H1 (cell line): ENCODE results near the gene MC5R. TPM values are rescaled to one million over a fixed set of nuclear protein-coding genes. Genes with fewer than 3 reads are reported as not detected.

Experiments
- CTCF ChIA-PET: fragments of 300-600 bp; sonication (Branson Sonifier 250); formaldehyde crosslinking; loops from one replicate; lab custom pipeline; 2021; ENCODE audit not compliant: partially characterized antibody; lab: Charles Lee
- POLR2A ChIA-PET: fragments of 300-600 bp; sonication (Branson Sonifier 250); formaldehyde crosslinking; loops from one replicate; lab custom pipeline; 2021; ENCODE audit warnings: inconsistent platforms; ENCODE audit not compliant: partially characterized antibody; lab: Charles Lee
- DNase-seq, 2 experiments: peaks; one replicate each; pipeline versions ENCODE4 v3.0.0 to v3.0.0-alpha.2; 2010 to 2022; ENCODE audit warnings: low spot score in 2 of 2, low read depth in 1 of 2, mixed read lengths in 1 of 2
- FAIRE-seq: peaks from 2 replicates; lab custom pipeline; 2011; peaks lifted over from hg19 to GRCh38; lab: Jason Lieb, UNC
- H2AFZ ChIP-seq: 2 replicates; pipeline ENCODE4 v1.8.1; 2012; ENCODE audit warnings: low read length, inconsistent platforms
- H2AK5ac ChIP-seq: 2 replicates; pipeline ENCODE4 v1.6.1; 2013; ENCODE audit warnings: low read depth, low read length
- H2BK120ac ChIP-seq: replicated peaks from 2 replicates; pipeline ENCODE3; 2013; ENCODE audit warnings: low read depth, low read length, inconsistent platforms
- H2BK12ac ChIP-seq: 2 replicates; pipeline ENCODE4 v1.6.1; 2013; ENCODE audit warnings: low read depth, low read length
- H2BK15ac ChIP-seq: 2 replicates; pipeline ENCODE4 v1.6.1; 2013; ENCODE audit warnings: low read length
- H2BK20ac ChIP-seq: 2 replicates; pipeline ENCODE4 v1.6.1; 2013; ENCODE audit warnings: low read length
- H2BK5ac ChIP-seq: 2 replicates; pipeline ENCODE4 v1.6.1; 2013; ENCODE audit warnings: low read depth, low read length
- H3K14ac ChIP-seq: 2 replicates; pipeline ENCODE4 v1.6.1; 2013; ENCODE audit warnings: inconsistent platforms; ENCODE audit not compliant: insufficient read length
- H3K18ac ChIP-seq: 2 replicates; pipeline ENCODE4 v1.6.1; 2013; ENCODE audit warnings: low read length; ENCODE audit errors: extremely low read depth
- H3K23ac ChIP-seq: 2 replicates; pipeline ENCODE4 v1.6.1; 2013; ENCODE audit warnings: inconsistent platforms; ENCODE audit not compliant: insufficient read length
- H3K23me2 ChIP-seq: 2 replicates; pipeline ENCODE4 v1.6.1; 2013; ENCODE audit warnings: low read depth, low read length
- H3K27ac ChIP-seq: 2 replicates; pipeline ENCODE4 v1.6.1; 2011; ENCODE audit warnings: low read depth, low read length, inconsistent platforms
- H3K27me3 ChIP-seq, 4 experiments: replicated peaks in 1 of 4; 1 replicate in 1 of 4; 2 replicates in 3 of 4; pipeline versions ENCODE4 v1.6.1 to v1.8.1; 2011 to 2013; ENCODE audit warnings: low read length in 3 of 4, mild to moderate bottlenecking in 3 of 4, inconsistent platforms in 2 of 4, mixed read lengths in 2 of 4, moderate library complexity in 1 of 4; ENCODE audit not compliant: control insufficient read depth in 3 of 4, insufficient read depth in 3 of 4; ENCODE audit errors: extremely low read depth in 1 of 4
- H3K36me3 ChIP-seq, 4 experiments: 2 replicates each; pipeline versions ENCODE4 v1.6.1 to v1.8.1; 2011 to 2013; ENCODE audit warnings: mild to moderate bottlenecking in 4 of 4, low read length in 3 of 4, moderate library complexity in 2 of 4, control low read depth in 1 of 4, inconsistent platforms in 1 of 4; ENCODE audit not compliant: insufficient read depth in 4 of 4, control insufficient read depth in 2 of 4
- H3K4ac ChIP-seq: replicated peaks from 2 replicates; pipeline ENCODE3; 2013; ENCODE audit warnings: low read length, low read depth, mixed read lengths, inconsistent platforms; ENCODE audit not compliant: insufficient read length
- H3K4me1 ChIP-seq, 4 experiments: replicated peaks in 1 of 4; 1 replicate in 1 of 4; 2 replicates in 3 of 4; pipeline versions ENCODE4 v1.6.1 to v1.8.1; 2011 to 2013; ENCODE audit warnings: low read length in 3 of 4, inconsistent platforms in 2 of 4, mixed read lengths in 1 of 4; ENCODE audit not compliant: insufficient read depth in 4 of 4, control insufficient read depth in 3 of 4
- H3K4me2 ChIP-seq, 2 experiments: 2 replicates each; pipeline versions ENCODE4 v1.6.1 to v1.8.1; 2011 to 2013; ENCODE audit warnings: low read depth in 2 of 2, low read length in 2 of 2, control low read depth in 1 of 2, inconsistent platforms in 1 of 2, mild to moderate bottlenecking in 1 of 2; ENCODE audit not compliant: insufficient read depth in 1 of 2
- H3K4me3 ChIP-seq, 4 experiments: fragments of 200-600, 300-600 bp in 1 of 4; sonication (generic), shearing (Covaris generic), sonication (Bioruptor Twin) in 1 of 4; 2 replicates each; pipeline versions ENCODE4 v1.5.1 to v1.8.1; 2011 to 2016; ENCODE audit warnings: low read length in 4 of 4, low read depth in 3 of 4, control low read depth in 2 of 4, inconsistent platforms in 2 of 4, mild to moderate bottlenecking in 2 of 4, mixed read lengths in 1 of 4, moderate library complexity in 1 of 4; ENCODE audit not compliant: insufficient read depth in 2 of 4; ENCODE audit errors: extremely low read depth in 1 of 4
- H3K56ac ChIP-seq: replicated peaks from 2 replicates; pipeline ENCODE3; 2013; ENCODE audit warnings: low read depth, mild to moderate bottlenecking, mixed read lengths, low read length, inconsistent platforms; ENCODE audit not compliant: insufficient read length
- H3K79me1 ChIP-seq: 2 replicates; pipeline ENCODE4 v1.6.1; 2013; ENCODE audit warnings: low read depth, low read length, control low read depth
- H3K79me2 ChIP-seq, 2 experiments: 2 replicates each; pipeline versions ENCODE4 v1.6.1 to v1.8.1; 2012 to 2013; ENCODE audit warnings: low read length in 2 of 2, mild to moderate bottlenecking in 2 of 2, inconsistent platforms in 1 of 2; ENCODE audit not compliant: insufficient read depth in 2 of 2, control insufficient read depth in 1 of 2
- H3K9ac ChIP-seq, 4 experiments: replicated peaks in 1 of 4; 1 replicate in 1 of 4; 2 replicates in 3 of 4; pipeline versions ENCODE4 v1.6.1 to v1.8.1; 2011 to 2013; ENCODE audit warnings: low read depth in 3 of 4, low read length in 3 of 4, control low read depth in 2 of 4, mild to moderate bottlenecking in 2 of 4, moderate library complexity in 2 of 4, inconsistent platforms in 1 of 4; ENCODE audit errors: extremely low read depth in 1 of 4
- H3K9me3 ChIP-seq, 2 experiments: 2 replicates each; pipeline versions ENCODE4 v1.6.1 to v1.8.1; 2012 to 2013; ENCODE audit warnings: mild to moderate bottlenecking in 2 of 2, moderate library complexity in 2 of 2, control low read depth in 1 of 2, inconsistent platforms in 1 of 2, low read depth in 1 of 2, low read length in 1 of 2, mixed read lengths in 1 of 2; ENCODE audit not compliant: insufficient read depth in 2 of 2
- H4K20me1 ChIP-seq, 2 experiments: replicated peaks in 1 of 2; 2 replicates each; pipeline versions ENCODE3 to v1.8.1; 2011 to 2013; ENCODE audit warnings: inconsistent platforms in 2 of 2, low read length in 2 of 2, mild to moderate bottlenecking in 1 of 2; ENCODE audit not compliant: insufficient read depth in 2 of 2, control insufficient read depth in 1 of 2
- H4K5ac ChIP-seq: 2 replicates; pipeline ENCODE4 v1.6.1; 2013; ENCODE audit warnings: low read length, low read depth, mixed read lengths, inconsistent platforms; ENCODE audit not compliant: insufficient read length
- H4K8ac ChIP-seq: 2 replicates; pipeline ENCODE4 v1.8.0; 2013; ENCODE audit warnings: mild to moderate bottlenecking, moderate library complexity, low read length, inconsistent platforms; ENCODE audit not compliant: insufficient read depth; ENCODE audit errors: extremely low read depth
- H4K91ac ChIP-seq: replicated peaks from 2 replicates; pipeline ENCODE3; 2013; ENCODE audit warnings: low read length, mixed read lengths, inconsistent platforms; ENCODE audit not compliant: insufficient read length
- ASH2L ChIP-seq: fragments of 200-600, 300-600 bp; sonication (generic); IDR thresholded peaks from one replicate; pipeline ENCODE4 v1.7.1; 2017; ENCODE audit warnings: low read length
- BRCA1 ChIP-seq: IDR thresholded peaks from 2 replicates; pipeline ENCODE4 v1.6.1; 2012; ENCODE audit warnings: low read depth, low read length, improper control_type of control experiment
- WGBS, 2 experiments: shearing (Covaris generic) in 1 of 2; methylation state at CpG; one replicate each; pipeline versions ENCODE4 v1.1.6 to v1.1.7; 2013 to 2015; ENCODE audit warnings: low lambda C conversion rate in 2 of 2, mixed read lengths in 2 of 2, inconsistent platforms in 1 of 2, low coverage in 1 of 2, missing lambda C conversion rate in 1 of 2; ENCODE audit not compliant: insufficient replicate concordance in 2 of 2, insufficient coverage in 1 of 2, insufficient read length in 1 of 2; ENCODE audit errors: extremely low coverage in 1 of 2, missing lambda C conversion rate in 1 of 2; 5-methylcytosine and 5-hydroxymethylcytosine counted together
- polyA plus RNA-seq, 7 experiments: library from polyadenylated mRNA; depleted of rRNA in 3 of 7; stranded (reverse) in 5 of 7; unstranded in 2 of 7; fragments of >200 nt in 5 of 7; fragments of 200-250 nt in 2 of 7; gene quantifications; 1 replicate in 5 of 7; 2 replicates in 1 of 7; 4 replicates in 1 of 7; pipeline versions ENCODE4 v1.2.1 to v1.2.3, GENCODE V29; 2011 to 2013; ENCODE audit warnings: missing spikeins in 2 of 7, mixed read lengths in 2 of 7
- total RNA-seq: library from RNA; stranded (reverse); fragmentation: NEBNext Ultra II Directional; extraction: Animal tissue kit (Norgen Biotek cat#: 25700); gene quantifications from 2 replicates; pipeline ENCODE4 v1.2.1, GENCODE V29; 2021

MC5R gene
- total and polyA plus RNA-seq, 2 of the 8 experiments (the other 6 are each of a cell fraction or from before 2014, with no cell fraction given) = 0.37 to 1.4 TPM

- 71% methylated on average over 5 of the region's 5 CpGs; no CpG with 5 or more reads in 1 of the 2 experiments for WGBS, 2 experiments
- CTCF ChIA-PET = interaction anchor here (0.8 to 1.4 kb wide), 3 partner anchors 8 to 60 kb away, joined by 3 read pairs; no protein-coding TSS in a partner anchor
These were observed 49.0 kb downstream of the MC5R start for GRCh38 chr18:13872932-13873331.

More at GRCh38 chr18:13872932-13873331, 49.0 kb downstream of the MC5R start:
- Histone ChIP-seq H2AFZ (no peak overlapping the region), H3K27ac (no peak overlapping the region), H3K14ac (no peak overlapping the region), H3K9ac (no peak overlapping the region), H2BK5ac (no peak overlapping the region), H4K5ac (no peak overlapping the region), H4K91ac (no peak overlapping the region), H3K27me3 (peaks cover 2 to 28% (median 22%) of the 10 kb centered on the region in 4 experiments), H3K79me1 (no peaks in the 10 kb centered on the region), H3K36me3 (no peaks in the 10 kb centered on the region), H3K4me1 (peaks cover 0 to 4% (median 1%) of the 10 kb centered on the region in 4 experiments; a peak in 3 of 7 replicates), H3K23ac (no peak overlapping the region), H2AK5ac (no peak overlapping the region), H2BK15ac (no peak overlapping the region), H3K56ac (no peak overlapping the region), H4K8ac (no peak overlapping the region), H3K9me3 (no peaks in the 10 kb centered on the region), H3K4ac (no peak overlapping the region), H2BK12ac (no peak overlapping the region), H3K4me2 (no peak overlapping the region), H2BK20ac (no peak overlapping the region), H4K20me1 (no peaks in the 10 kb centered on the region), H2BK120ac (no peak overlapping the region), H3K18ac (no peak overlapping the region), H3K4me3 (no peak overlapping the region), H3K79me2 (no peaks in the 10 kb centered on the region), H3K23me2 (peaks cover 8% of the 10 kb centered on the region)
- FAIRE-seq = no peak
- POLR2A ChIA-PET = no interaction called here
- DNase-seq = no peak
- no peak for TF ChIP-seq BRCA1
- no peak for TF ChIP-seq ASH2L
